Breast epithelium (tissue), 3 donors: ENCODE results near the gene SIL1.

Experiments used
- CTCF ChIP-seq, 3 donors: fragments of 450-650 bp; IDR thresholded peaks; one replicate each; pipeline ENCODE4 v1.5.1; 2016 to 2017; ENCODE audit warnings: antibody characterized with exemption in 3 of 3, mild to moderate bottlenecking in 3 of 3, moderate library complexity in 3 of 3
- POLR2AphosphoS5 ChIP-seq, 3 donors: sonication (generic); formaldehyde crosslinking; IDR thresholded peaks; one replicate each; pipeline ENCODE4 v1.6.1; 2017; ENCODE audit warnings: antibody characterized with exemption in 3 of 3

GRCh38 chr5:138913773-138914172 is 284.4 kb downstream of the SIL1 start:
- TF ChIP-seq POLR2AphosphoS5 (IDR thresholded peaks at IDR 0.05): no peak
- no peak for TF ChIP-seq CTCF (IDR thresholded peaks at IDR 0.05)
